Liver (tissue), 9 donors: ENCODE data around the gene FBXL13. TPM values are rescaled to one million over a fixed set of nuclear protein-coding genes. Genes with fewer than 3 reads are reported as not detected.

Experiments used
- DNase-seq: peaks from one replicate; pipeline ENCODE4 v3.0.0-alpha.2; 2017; ENCODE audit warnings: low spot score
- H3K27ac ChIP-seq, 2 donors: one replicate each; pipeline ENCODE4 v1.7.0; 2013; ENCODE audit warnings: inconsistent platforms in 2 of 2, low read length in 2 of 2, control low read depth in 1 of 2, low read depth in 1 of 2, mild to moderate bottlenecking in 1 of 2
- H3K27me3 ChIP-seq, 4 donors: one replicate each; pipeline versions ENCODE4 v1.6.1 to v1.7.0; 2013; ENCODE audit warnings: low read length in 3 of 4, inconsistent platforms in 1 of 4, mild to moderate bottlenecking in 1 of 4, moderate library complexity in 1 of 4; ENCODE audit not compliant: control insufficient read depth in 4 of 4, insufficient read depth in 4 of 4
- H3K36me3 ChIP-seq, 4 donors: one replicate each; pipeline versions ENCODE4 v1.6.1 to v1.7.0; 2013; ENCODE audit warnings: low read length in 3 of 4, mild to moderate bottlenecking in 3 of 4, low read depth in 1 of 4, moderate library complexity in 1 of 4; ENCODE audit not compliant: control insufficient read depth in 4 of 4, insufficient read depth in 3 of 4
- H3K4me1 ChIP-seq, 4 donors: one replicate each; pipeline versions ENCODE4 v1.6.1 to v1.7.0; 2013; ENCODE audit warnings: low read length in 3 of 4, mild to moderate bottlenecking in 3 of 4, moderate library complexity in 1 of 4; ENCODE audit not compliant: control insufficient read depth in 4 of 4, insufficient read depth in 4 of 4
- H3K4me3 ChIP-seq, 3 donors: one replicate each; pipeline versions ENCODE4 v1.6.1 to v1.7.0; 2013; ENCODE audit warnings: low read length in 3 of 3, control low read depth in 1 of 3, low read depth in 1 of 3, mild to moderate bottlenecking in 1 of 3
- H3K9ac ChIP-seq, 2 donors: one replicate each; pipeline ENCODE4 v1.7.0; 2013; ENCODE audit warnings: low read length in 2 of 2, mild to moderate bottlenecking in 2 of 2, moderate library complexity in 2 of 2, control low read depth in 1 of 2, low read depth in 1 of 2
- H3K9me3 ChIP-seq, 4 donors: one replicate each; pipeline versions ENCODE4 v1.6.1 to v1.7.0; 2013; ENCODE audit warnings: low read length in 3 of 4; ENCODE audit not compliant: control insufficient read depth in 4 of 4
- CTCF ChIP-seq: fragments of 150-350 bp; IDR thresholded peaks from 2 replicates; pipeline ENCODE4 v1.5.1; 2017; ENCODE audit warnings: improper control_type of control experiment, low read depth, low read length; ENCODE audit not compliant: missing input control
- EGR1 ChIP-seq, 2 donors: IDR thresholded peaks; 2 replicates each; pipeline ENCODE4 v1.6.1; 2016 to 2018; ENCODE audit warnings: antibody characterized with exemption in 2 of 2, low read depth in 2 of 2
- FOXA1 ChIP-seq: IDR thresholded peaks from 2 replicates; pipeline ENCODE4 v1.6.1; 2016; ENCODE audit warnings: antibody characterized with exemption
- FOXA2 ChIP-seq: IDR thresholded peaks from 2 replicates; pipeline ENCODE4 v1.6.1; 2016; ENCODE audit warnings: antibody characterized with exemption
- GABPA ChIP-seq, 2 donors: IDR thresholded peaks in 1 of 2; conservative IDR thresholded peaks in 1 of 2; 2 replicates each; pipeline ENCODE4 v1.6.1; 2016; ENCODE audit warnings: antibody characterized with exemption in 2 of 2, mild to moderate bottlenecking in 1 of 2, moderate library complexity in 1 of 2
- HNF4A ChIP-seq, 2 donors: conservative IDR thresholded peaks; 2 replicates each; pipeline ENCODE4 v1.6.1; 2016; ENCODE audit warnings: antibody characterized with exemption in 2 of 2, mild to moderate bottlenecking in 2 of 2
- HNF4G ChIP-seq: IDR thresholded peaks from 2 replicates; pipeline ENCODE4 v1.6.1; 2016; ENCODE audit warnings: antibody characterized with exemption
- JUND ChIP-seq, 2 donors: IDR thresholded peaks; 2 replicates each; pipeline ENCODE4 v1.6.1; 2016; ENCODE audit warnings: antibody characterized with exemption in 2 of 2
- MAX ChIP-seq: IDR thresholded peaks from 2 replicates; pipeline ENCODE4 v1.6.1; 2016; ENCODE audit warnings: antibody characterized with exemption
- NR2F2 ChIP-seq: IDR thresholded peaks from 2 replicates; pipeline ENCODE4 v1.6.1; 2016; ENCODE audit warnings: antibody characterized with exemption
- RAD21 ChIP-seq, 2 donors: IDR thresholded peaks; 2 replicates each; pipeline ENCODE4 v1.6.1; 2016; ENCODE audit warnings: antibody characterized with exemption in 2 of 2, mild to moderate bottlenecking in 2 of 2
- REST ChIP-seq: IDR thresholded peaks from 2 replicates; pipeline ENCODE4 v1.6.1; 2016; ENCODE audit warnings: antibody characterized with exemption, mild to moderate bottlenecking
- RXRA ChIP-seq, 2 donors: IDR thresholded peaks; 2 replicates each; pipeline ENCODE4 v1.6.1; 2017 to 2018; ENCODE audit warnings: antibody characterized with exemption in 2 of 2, mild to moderate bottlenecking in 1 of 2
- SP1 ChIP-seq: IDR thresholded peaks from 2 replicates; pipeline ENCODE4 v1.6.1; 2018; ENCODE audit warnings: antibody characterized with exemption, mild to moderate bottlenecking
- TAF1 ChIP-seq: conservative IDR thresholded peaks from 2 replicates; pipeline ENCODE4 v1.6.1; 2016; ENCODE audit warnings: antibody characterized with exemption, mild to moderate bottlenecking
- YY1 ChIP-seq: IDR thresholded peaks from 2 replicates; pipeline ENCODE4 v1.6.1; 2016; ENCODE audit warnings: antibody characterized with exemption, mild to moderate bottlenecking
- ZBTB33 ChIP-seq: IDR thresholded peaks from 2 replicates; pipeline ENCODE4 v1.6.1; 2016; ENCODE audit warnings: antibody characterized with exemption
- WGBS: extraction: QIAGEN DNeasy Blood & Tissue Kit; methylation state at CpG from one replicate; pipeline ENCODE4 v1.1.7; 2013; 5-methylcytosine and 5-hydroxymethylcytosine counted together
- polyA plus RNA-seq, 2 donors: library from polyadenylated mRNA; stranded (reverse) in 1 of 2; unstranded in 1 of 2; fragments of 200-250 nt in 1 of 2; fragments of >200 nt in 1 of 2; fragmentation: Nextera tagmentation in 1 of 2; extraction: Ambion mirVana in 1 of 2; gene quantifications; one replicate each; pipeline versions ENCODE4 v1.2.1 to v1.2.3, GENCODE V29; 2013 to 2015
- total RNA-seq, 2 donors: library from RNA; depleted of rRNA; stranded (reverse); fragments of >200 nt; gene quantifications; one replicate each; pipeline ENCODE4 v1.2.3, GENCODE V29; 2014
- donor health status: healthy.
- donor health status: healthy.
- donor health status: healthy.
- donor health status: healthy.
- donor health status: healthy.

The FBXL13 gene
- total and polyA plus RNA-seq, 4 donors = 0.03 to 0.75 (median 0.70) TPM; not detected in 1

- Histone ChIP-seq H3K4me1 (no peaks in the 10 kb centered on the region), H3K27me3 (no peaks in the 10 kb centered on the region), H3K36me3 (no peaks in the 10 kb centered on the region), H3K9ac (no peak overlapping the region), H3K27ac (no peak overlapping the region), H3K4me3 (no peak overlapping the region), H3K9me3 (no peaks in the 10 kb centered on the region)
- TF ChIP-seq NR2F2 (no peak), GABPA (IDR thresholded peaks at IDR 0.05 in 1 of 2, conservative IDR thresholded peaks at IDR 0.05 in 1 of 2) (no peak), FOXA1 (no peak), RAD21 (IDR thresholded peaks at IDR 0.05) (no peak), HNF4G (no peak), JUND (IDR thresholded peaks at IDR 0.05) (no peak), EGR1 (IDR thresholded peaks at IDR 0.05; ENCODE audit: low read depth in 2 of 2) (no peak), HNF4A (conservative IDR thresholded peaks at IDR 0.05) (no peak), TAF1 (no peak), CTCF (no peak), ZBTB33 (no peak), SP1 (no peak), MAX (no peak), YY1 (no peak), FOXA2 (no peak), REST (no peak), RXRA (IDR thresholded peaks at IDR 0.05) (no peak)
- 97% methylated on average over 4 of the region's 4 CpGs for WGBS
- no peak for DNase-seq
Measured at GRCh38 chr7:102944241-102944640, 130.4 kb downstream of the FBXL13 start.
